Fibroblast of skin of left quadriceps (primary cell): Measurements from ENCODE around the gene KLF13.
"Not testable (repeated sequence)": the region's sequence is repeated elsewhere in the genome, so short reads cannot be mapped to it uniquely, and the experiment has no call there.

Experiments used
- DNase-seq, 2 experiments: peaks; one replicate each; pipeline ENCODE4 v3.0.0-alpha.2; 2013; ENCODE audit warnings: low read depth in 2 of 2

Gene KLF13

GRCh38 chr15:31345606-31346366, 19.2 kb downstream of the KLF13 start:
- DNase-seq = no peak

GRCh38 chr15:31346367-31347066, 19.9 kb downstream of the KLF13 start:
- no peak for DNase-seq

GRCh38 chr15:31347067-31347975, 20.7 kb downstream of the KLF13 start:
- DNase-seq = no peak

- DNase-seq = no peak
Observed at GRCh38 chr15:31347981-31348803, 21.6 kb downstream of the KLF13 start.

- DNase-seq = no peak
Observed at GRCh38 chr15:31349233-31350141, 22.9 kb downstream of the KLF13 start.

GRCh38 chr15:31350771-31351170, 24.1 kb downstream of the KLF13 start:
- no peak for DNase-seq

GRCh38 chr15:31352339-31352751, 25.7 kb downstream of the KLF13 start:
- DNase-seq = no peak

GRCh38 chr15:31352911-31353811, 26.5 kb downstream of the KLF13 start:
- DNase-seq = peak; percentile 86 to 88

- DNase-seq = no peak
Observed at GRCh38 chr15:31353931-31354330, 27.3 kb downstream of the KLF13 start.

GRCh38 chr15:31356097-31356496, 29.5 kb downstream of the KLF13 start:
- DNase-seq = not testable (repeated sequence)

- DNase-seq = no peak
Observed at GRCh38 chr15:31357148-31357547, 30.5 kb downstream of the KLF13 start.

- DNase-seq = no peak
Observed at GRCh38 chr15:31358163-31358562, 31.5 kb downstream of the KLF13 start.

- DNase-seq = no peak
Observed at GRCh38 chr15:31358957-31359701, 32.5 kb downstream of the KLF13 start.

- DNase-seq = no peak
Observed at GRCh38 chr15:31359702-31360111, 33.1 kb downstream of the KLF13 start.

GRCh38 chr15:31360158-31360561, 33.5 kb downstream of the KLF13 start:
- no peak for DNase-seq

- DNase-seq = no peak
Observed at GRCh38 chr15:31360843-31361763, 34.5 kb downstream of the KLF13 start.

GRCh38 chr15:31361764-31362515, 35.3 kb downstream of the KLF13 start:
- no peak for DNase-seq
